Nucleus accumbens (tissue), 56 donors: ENCODE results near the gene SHC4.
A peak's percentile ranks its signal among the peaks of the same experiment; 100 is the strongest.

ENCODE experiments used
- DNase-seq, 56 donors: peaks; one replicate each; lab custom pipeline; 2025; lab: John Stamatoyannopoulos, UW

SHC4 gene, protein sequence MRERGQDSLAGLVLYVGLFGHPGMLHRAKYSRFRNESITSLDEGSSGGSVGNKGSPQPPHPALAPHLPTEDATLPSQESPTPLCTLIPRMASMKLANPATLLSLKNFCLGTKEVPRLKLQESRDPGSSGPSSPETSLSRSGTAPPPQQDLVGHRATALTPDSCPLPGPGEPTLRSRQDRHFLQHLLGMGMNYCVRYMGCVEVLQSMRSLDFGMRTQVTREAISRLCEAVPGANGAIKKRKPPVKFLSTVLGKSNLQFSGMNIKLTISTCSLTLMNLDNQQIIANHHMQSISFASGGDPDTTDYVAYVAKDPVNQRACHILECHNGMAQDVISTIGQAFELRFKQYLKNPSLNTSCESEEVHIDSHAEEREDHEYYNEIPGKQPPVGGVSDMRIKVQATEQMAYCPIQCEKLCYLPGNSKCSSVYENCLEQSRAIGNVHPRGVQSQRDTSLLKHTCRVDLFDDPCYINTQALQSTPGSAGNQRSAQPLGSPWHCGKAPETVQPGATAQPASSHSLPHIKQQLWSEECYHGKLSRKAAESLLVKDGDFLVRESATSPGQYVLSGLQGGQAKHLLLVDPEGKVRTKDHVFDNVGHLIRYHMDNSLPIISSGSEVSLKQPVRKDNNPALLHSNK

DNA sequence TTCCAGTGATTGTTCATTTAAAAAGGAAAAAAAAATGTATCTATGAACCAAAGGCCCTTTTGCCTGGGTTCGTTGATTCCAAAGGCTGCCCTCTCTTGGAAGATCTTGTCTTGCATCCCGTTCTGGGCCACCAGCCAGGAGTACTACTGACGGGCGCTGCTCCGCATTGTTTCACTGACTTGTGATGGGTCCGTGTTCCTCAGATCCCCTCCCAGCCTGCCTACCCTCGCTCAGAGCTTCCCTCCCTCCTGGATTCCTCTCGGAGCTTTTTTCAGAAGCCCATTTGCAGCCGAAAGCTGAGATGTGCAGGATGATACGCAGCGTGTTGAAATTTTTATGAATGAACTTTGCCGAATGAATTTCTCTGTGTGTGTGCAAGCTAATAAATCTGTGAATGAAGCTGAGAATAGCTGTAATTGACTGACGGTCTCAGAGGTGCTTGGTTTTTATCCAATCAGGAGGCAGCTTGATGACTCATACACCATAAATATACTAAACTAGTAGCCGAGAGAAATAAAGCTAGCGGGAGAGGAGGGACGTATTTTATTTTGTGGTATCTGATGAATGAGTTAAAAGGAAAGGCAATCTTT is at the start of gene SHC4:
SHC4 (minus strand) TSS at position 396 of the 590 bp plus-strand sequence. CDS start 904 bp downstream, outside the sequence.
- peak in 52 of 56 donors; percentile 13 to 86 (median 64) for DNase-seq

- DNase-seq: no peak
These were observed 35.6 kb upstream of the SHC4 start for GRCh38 chr15:48999314-48999713.

- DNase-seq: no peak
These were observed 32.6 kb upstream of the SHC4 start for GRCh38 chr15:48996276-48996675.

DNA sequence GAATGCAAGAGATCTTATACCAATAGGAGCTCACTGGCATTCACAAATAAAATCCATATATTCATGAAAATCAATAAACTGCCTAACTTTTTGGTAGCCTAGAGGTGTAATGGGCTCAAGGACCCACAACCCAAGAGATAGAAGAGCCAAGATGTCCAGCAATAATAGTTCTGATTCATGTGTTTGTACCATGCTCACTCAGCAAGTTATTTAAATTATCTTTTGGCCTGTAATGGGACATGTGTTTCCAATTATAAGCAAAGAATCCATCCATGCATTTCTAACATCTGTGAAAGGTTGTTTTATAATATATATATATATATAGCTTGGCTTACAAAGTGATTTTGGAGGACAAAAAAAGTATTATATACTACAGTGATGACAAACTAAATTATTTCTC is 29.7 kb upstream of the SHC4 start:
- no peak for DNase-seq

DNA sequence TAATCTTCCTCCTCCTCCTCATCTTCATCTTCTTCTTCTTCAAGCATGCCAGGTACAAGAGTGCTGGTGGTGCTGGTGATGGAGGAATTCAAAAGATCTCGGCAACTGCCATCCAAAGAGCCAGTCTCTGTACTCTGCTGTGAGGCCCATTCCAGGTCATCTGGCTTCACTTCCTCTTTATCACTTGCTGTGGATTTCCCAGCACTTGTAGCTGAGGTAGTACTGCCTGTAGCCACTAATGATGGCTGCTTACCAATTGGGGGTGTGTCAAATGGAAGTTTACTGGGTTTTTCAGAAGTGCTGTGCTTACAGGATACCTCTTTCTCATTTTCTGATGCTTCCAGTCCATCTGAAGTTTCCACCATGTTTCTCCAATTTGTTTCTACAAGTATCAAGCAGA is 28.8 kb upstream of the SHC4 start:
- no peak for DNase-seq

DNA sequence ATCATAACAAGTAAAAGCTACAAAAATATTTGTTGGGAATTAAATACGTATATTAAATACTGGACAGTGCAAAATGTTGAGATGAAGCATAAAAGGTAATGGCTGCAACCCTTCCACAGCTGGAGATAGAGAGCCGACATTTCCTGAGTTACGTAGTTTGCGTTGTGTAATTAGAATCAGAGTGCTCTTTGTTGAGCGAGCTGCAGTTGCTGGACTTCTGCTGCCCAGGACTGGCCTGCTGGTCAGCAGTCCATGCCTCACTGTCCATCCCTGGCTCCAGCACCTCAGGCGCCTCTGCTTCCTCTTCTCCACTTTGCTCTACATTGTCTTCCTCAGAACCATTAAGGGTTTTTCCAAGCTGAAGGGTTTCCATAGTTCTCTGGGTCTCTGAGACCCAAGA is 28.4 kb upstream of the SHC4 start:
- DNase-seq: peak in 7 of 56 donors; percentile 2 to 30 (median 14)

- no peak for DNase-seq
These were observed 25.5 kb upstream of the SHC4 start for GRCh38 chr15:48989170-48989569.

DNA sequence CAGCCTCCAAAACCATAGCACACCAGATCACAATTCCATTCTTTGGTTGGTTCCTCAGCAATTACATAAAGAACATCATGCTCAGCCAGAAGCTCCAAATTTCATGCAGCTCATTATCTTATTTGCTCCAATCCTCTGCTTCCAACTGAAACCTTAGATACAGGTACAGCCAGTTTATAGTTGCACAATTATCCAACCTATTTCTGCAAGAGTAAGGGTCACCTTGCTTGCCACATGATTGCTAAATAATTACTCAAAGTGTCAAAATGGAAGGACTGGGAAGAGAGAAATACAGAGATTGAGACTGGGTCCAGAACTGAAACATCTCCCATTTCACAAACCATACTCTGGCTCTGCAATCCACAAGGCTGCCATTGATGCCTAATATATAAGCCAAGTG is 23.4 kb upstream of the SHC4 start:
- DNase-seq: no peak

DNA sequence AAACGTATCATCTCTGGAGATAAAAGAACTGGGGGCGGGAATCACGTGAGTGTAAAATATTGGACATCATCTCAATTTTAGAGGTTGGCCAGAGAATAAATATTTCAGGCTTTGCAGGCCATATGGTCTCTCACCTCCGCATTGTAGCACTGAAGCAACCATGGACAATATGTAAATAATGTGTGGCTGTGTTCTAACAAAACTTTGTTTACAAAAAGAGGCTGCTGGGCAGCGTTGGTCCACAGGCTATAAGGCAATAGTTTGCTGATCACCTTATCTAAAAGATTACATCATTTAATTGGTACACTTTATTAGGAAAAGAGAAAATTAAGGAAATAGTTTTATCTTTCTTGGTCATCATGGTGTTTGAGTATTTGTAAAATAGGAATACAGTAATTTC is 22.5 kb upstream of the SHC4 start:
- no peak for DNase-seq

DNA sequence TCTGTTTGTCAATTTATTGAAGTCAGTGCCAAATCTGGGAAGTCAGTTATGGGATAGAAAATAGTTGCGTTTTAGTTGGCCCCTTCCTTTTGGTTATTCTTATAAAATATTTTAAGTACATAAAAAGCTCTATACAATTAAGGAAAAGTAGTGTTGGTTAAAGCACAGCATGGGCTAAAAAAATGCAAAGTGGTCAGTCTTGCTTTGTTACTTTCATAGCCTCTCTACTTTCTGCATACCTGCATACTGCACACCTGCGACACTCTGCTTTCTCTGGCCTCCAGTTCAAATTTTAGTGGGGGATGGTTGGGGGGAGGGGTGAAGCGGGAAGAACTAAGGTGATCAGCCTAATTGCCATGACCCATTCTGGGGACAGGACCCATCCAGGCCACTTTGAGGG is 21.8 kb upstream of the SHC4 start:
- DNase-seq: no peak

DNA sequence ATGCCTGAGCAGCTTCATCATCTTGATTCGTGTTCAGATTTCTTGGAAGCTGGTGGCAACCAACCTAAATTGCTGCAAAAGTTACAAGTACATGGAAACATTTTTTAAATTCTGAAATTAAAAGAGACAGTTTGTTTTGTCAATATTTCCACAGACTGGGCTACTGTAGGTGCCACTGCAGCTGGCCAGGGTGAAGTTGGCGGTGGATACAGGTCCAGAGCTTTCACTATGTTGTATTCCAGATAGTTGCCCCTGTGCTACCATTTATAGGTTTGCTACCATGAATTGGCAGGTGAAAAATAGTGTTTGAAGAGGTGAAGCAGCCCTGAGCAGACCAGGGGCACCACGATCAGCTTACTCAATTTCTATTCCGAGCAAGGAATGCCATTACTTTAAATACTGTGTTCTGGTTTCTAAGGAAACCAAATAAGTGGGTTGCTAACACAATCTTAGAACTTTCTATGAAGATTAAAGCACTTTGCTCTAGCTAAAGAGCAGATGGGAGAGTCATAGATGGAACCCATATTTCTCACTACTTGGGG is 21.2 kb upstream of the SHC4 start:
- DNase-seq: no peak

GRCh38 chr15:48984021-48984710 is 20.4 kb upstream of the SHC4 start:
- DNase-seq: no peak

GRCh38 chr15:48983300-48983699 is 19.6 kb upstream of the SHC4 start:
- no peak for DNase-seq

- no peak for DNase-seq
These were observed 18.2 kb upstream of the SHC4 start for GRCh38 chr15:48981941-48982340.

DNA sequence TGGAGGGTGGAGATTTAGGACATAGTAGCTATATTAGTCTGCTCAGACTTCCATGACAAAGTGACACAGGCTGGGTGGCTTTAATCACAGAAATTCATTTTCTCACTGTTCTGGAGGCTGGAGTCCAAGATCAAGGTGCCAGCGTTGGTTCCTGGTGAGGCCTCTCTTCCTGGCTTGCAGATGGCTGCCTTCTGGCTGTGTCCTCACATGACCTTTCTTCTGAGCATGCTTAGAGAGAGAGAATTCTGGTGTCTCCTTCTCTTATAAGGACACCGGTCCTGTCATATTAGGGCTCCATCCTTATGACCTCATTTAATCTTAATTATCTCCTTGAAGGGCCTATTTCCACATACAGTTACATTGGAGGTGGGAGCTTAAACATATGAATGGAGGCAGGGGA is 14.9 kb upstream of the SHC4 start:
- DNase-seq: no peak

DNA sequence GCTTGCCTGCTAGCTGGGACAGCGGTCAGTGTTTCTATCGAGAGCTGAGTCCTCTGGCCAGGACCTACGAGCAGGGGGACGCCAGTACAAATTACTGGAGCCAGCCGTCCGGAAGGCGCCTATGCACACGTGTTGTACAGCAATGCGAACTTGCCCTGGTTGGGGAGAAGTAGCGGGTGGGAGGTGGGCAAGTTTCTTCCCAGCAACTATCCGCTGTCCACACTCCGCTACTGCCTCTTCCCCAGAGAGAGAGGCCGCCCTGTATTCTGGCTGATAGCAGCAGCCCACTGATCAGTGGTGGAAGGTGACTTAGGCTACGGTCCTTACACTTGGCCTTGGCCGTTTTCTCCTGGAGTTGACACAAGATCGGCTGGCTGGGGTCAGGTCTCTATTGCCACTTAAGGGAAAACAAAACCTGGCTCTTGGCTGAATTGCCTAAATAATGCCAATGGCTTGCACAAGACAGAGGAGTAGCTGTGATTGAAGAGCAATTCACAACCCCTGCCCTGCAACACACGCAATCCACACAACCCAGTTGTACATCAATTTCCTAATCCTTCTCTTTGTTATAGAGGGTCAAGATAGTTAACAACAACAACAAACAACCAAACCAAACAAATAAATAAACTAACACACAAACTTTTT is 12.8 kb upstream of the SHC4 start:
- DNase-seq: peak in 21 of 56 donors; percentile 42 to 78 (median 63)

- peak; percentile 54 to 99 (median 89) for DNase-seq
These were observed 12.0 kb upstream of the SHC4 start for GRCh38 chr15:48975472-48976419.

DNA sequence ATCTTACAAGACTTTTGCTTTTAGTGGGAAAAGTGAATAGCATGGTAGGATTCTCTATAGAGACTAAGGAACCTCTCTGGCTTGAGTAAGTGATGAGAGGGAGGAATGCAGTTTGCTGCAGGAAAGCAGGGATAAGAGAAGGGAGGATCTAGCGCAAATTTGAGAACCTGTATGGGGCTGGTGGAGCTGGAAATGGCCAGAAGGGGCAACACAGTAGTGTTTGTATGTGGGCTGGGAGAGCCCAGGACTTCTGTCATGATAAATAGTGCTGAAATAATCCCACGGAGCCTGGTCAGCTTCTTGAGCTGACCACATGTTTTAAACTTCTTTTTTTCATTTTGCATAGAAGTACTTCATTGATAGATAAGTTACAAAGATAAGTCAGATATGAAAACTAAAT is 11.2 kb upstream of the SHC4 start:
- peak in 3 of 56 donors; percentile 4 to 17 (median 6) for DNase-seq
